ENCODE measurements around the gene SPEN. TPM values are rescaled to one million over a fixed set of nuclear protein-coding genes. Genes with fewer than 3 reads are reported as not detected.

The SPEN gene
- total RNA-seq, 1 donor from 2014 or later = 24.0 TPM

- H3K27me3 ChIP-seq (ENCODE audit: control insufficient read depth, insufficient read depth, low read length) = no peaks in the 10 kb centered on the region
- no peak overlapping the region for H3K4me3 ChIP-seq (ENCODE audit: low read depth, low read length)
- H3K36me3 ChIP-seq (ENCODE audit: control insufficient read depth, insufficient read depth, low read length) = no peaks in the 10 kb centered on the region
- DNase-seq (ENCODE audit: low read depth) = no peak
- peak; percentile 67 for TF ChIP-seq CTCF (IDR thresholded peaks at IDR 0.05; ENCODE audit: insufficient read depth, low read length, poor library complexity, severe bottlenecking)
Measured at GRCh38 chr1:15957221-15958095, 110.0 kb downstream of the SPEN start.

- no peak overlapping the region for H3K4me3 ChIP-seq (ENCODE audit: low read depth, low read length)
- DNase-seq (ENCODE audit: low read depth) = no peak
- H3K36me3 ChIP-seq (ENCODE audit: control insufficient read depth, insufficient read depth, low read length) = no peaks in the 10 kb centered on the region
- TF ChIP-seq CTCF (IDR thresholded peaks at IDR 0.05; ENCODE audit: insufficient read depth, low read length, poor library complexity, severe bottlenecking) = no peak
- no peaks in the 10 kb centered on the region for H3K27me3 ChIP-seq (ENCODE audit: control insufficient read depth, insufficient read depth, low read length)
Measured at GRCh38 chr1:15958111-15958510, 110.6 kb downstream of the SPEN start.

GRCh38 chr1:15958793-15959192 is 111.3 kb downstream of the SPEN start:
- TF ChIP-seq CTCF (IDR thresholded peaks at IDR 0.05; ENCODE audit: insufficient read depth, low read length, poor library complexity, severe bottlenecking) = no peak
- no peaks in the 10 kb centered on the region for H3K27me3 ChIP-seq (ENCODE audit: control insufficient read depth, insufficient read depth, low read length)

GRCh38 chr1:15959424-15959823 is 111.9 kb downstream of the SPEN start:
- H3K36me3 ChIP-seq (ENCODE audit: control insufficient read depth, insufficient read depth, low read length) = no peaks in the 10 kb centered on the region
- TF ChIP-seq CTCF (IDR thresholded peaks at IDR 0.05; ENCODE audit: insufficient read depth, low read length, poor library complexity, severe bottlenecking) = no peak
- no peak overlapping the region for H3K4me3 ChIP-seq (ENCODE audit: low read depth, low read length)
- H3K27me3 ChIP-seq (ENCODE audit: control insufficient read depth, insufficient read depth, low read length) = no peaks in the 10 kb centered on the region
- no peak for DNase-seq (ENCODE audit: low read depth)

More at GRCh38 chr1:15958793-15959192, 111.3 kb downstream of the SPEN start:
- H3K36me3 ChIP-seq (ENCODE audit: control insufficient read depth, insufficient read depth, low read length) = no peaks in the 10 kb centered on the region
- H3K4me3 ChIP-seq (ENCODE audit: low read depth, low read length) = no peak overlapping the region
- no peak for DNase-seq (ENCODE audit: low read depth)

- Histone ChIP-seq H3K27me3 (ENCODE audit: control insufficient read depth, insufficient read depth, low read length) (no peaks in the 10 kb centered on the region), H3K36me3 (ENCODE audit: control insufficient read depth, insufficient read depth, low read length) (no peaks in the 10 kb centered on the region), H3K4me3 (ENCODE audit: low read depth, low read length) (no peak overlapping the region)
- TF ChIP-seq CTCF (IDR thresholded peaks at IDR 0.05; ENCODE audit: insufficient read depth, low read length, poor library complexity, severe bottlenecking) = no peak
- no peak for DNase-seq (ENCODE audit: low read depth)
Measured at GRCh38 chr1:15959827-15960446, 112.4 kb downstream of the SPEN start.

Data from kidney epithelial cell (primary cell).